Measurements from ENCODE around the gene MEF2C. TPM values are rescaled to one million over a fixed set of nuclear protein-coding genes. Genes with fewer than 3 reads are reported as not detected.

Gene MEF2C
- total RNA-seq (2022; extraction: Qiagen RNA extraction; ENCODE audit: low read depth) = 0.06 to 0.07 TPM in 2 of 5 replicates, not detected in the others

GRCh38 chr5:88883059-88883835 is at the start of gene MEF2C:
MEF2C (minus strand) TSS chr5:88883184; CDS start chr5:88823788, 59,396 bp downstream.

Measured in A549 treated with CpdA at 1 μM for 4 hours (cell line).